ENCODE data around the gene CHCHD4. TPM values are rescaled to one million over a fixed set of nuclear protein-coding genes. Genes with fewer than 3 reads are reported as not detected.

The CHCHD4 gene
- total RNA-seq, 1 donor from 2014 or later: 9.2 TPM

DNA sequence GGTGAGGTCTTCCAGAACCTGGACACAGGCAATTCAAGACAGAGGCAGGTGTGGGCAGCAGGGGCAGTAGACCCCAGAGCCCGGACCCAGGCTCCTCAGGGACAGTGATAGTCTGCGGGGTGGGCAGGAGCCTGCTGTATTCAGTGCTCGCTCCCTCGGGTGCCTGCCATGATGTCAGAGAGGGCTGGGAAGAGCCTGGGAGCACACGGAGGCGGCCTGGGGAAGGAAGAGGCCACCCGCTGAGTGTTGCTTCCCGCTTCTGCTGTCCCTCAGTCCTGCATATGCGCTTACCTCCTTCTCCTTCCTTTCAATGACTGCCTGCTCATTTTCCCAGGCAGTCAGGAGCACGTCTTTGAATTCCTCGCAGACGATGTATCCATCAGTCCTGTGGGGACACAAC lies 22.9 kb upstream of the CHCHD4 start:
- Mint-ChIP-seq H3K36me3 (peaks cover 17% of the 10 kb centered on the region), H3K4me1 (peaks cover 21% of the 10 kb centered on the region), H3K27ac (no peak overlapping the region), H3K9me3 (no peaks in the 10 kb centered on the region), H3K4me3 (no peak overlapping the region), H3K27me3 (ENCODE audit: insufficient read depth, low read depth) (peaks cover 4% of the 10 kb centered on the region)
- Histone ChIP-seq H4K20me1 (ENCODE audit: low read depth) (no peaks in the 10 kb centered on the region), H3K79me2 (ENCODE audit: low read depth) (no peaks in the 10 kb centered on the region), H3K27me3 (no peaks in the 10 kb centered on the region), H3K4me2 (no peak overlapping the region), H3K36me3 (no peaks in the 10 kb centered on the region), H3K9ac (no peak overlapping the region), H3K9me3 (ENCODE audit: low read depth) (no peaks in the 10 kb centered on the region), H2AFZ (replicated peaks) (no peak overlapping the region), H3F3A (ENCODE audit: low read depth) (no peaks in the 10 kb centered on the region), H3K4me1 (no peaks in the 10 kb centered on the region), H3K4me3 (no peak overlapping the region), H3K27ac (no peak overlapping the region)
- DNase-seq (ENCODE audit: low spot score): no peak
- TF ChIP-seq EZH2phosphoT487 (IDR thresholded peaks at IDR 0.05): no peak
- no peak for TF ChIP-seq EZH2 (IDR thresholded peaks at IDR 0.05)
- TF ChIP-seq, protein P1, sequence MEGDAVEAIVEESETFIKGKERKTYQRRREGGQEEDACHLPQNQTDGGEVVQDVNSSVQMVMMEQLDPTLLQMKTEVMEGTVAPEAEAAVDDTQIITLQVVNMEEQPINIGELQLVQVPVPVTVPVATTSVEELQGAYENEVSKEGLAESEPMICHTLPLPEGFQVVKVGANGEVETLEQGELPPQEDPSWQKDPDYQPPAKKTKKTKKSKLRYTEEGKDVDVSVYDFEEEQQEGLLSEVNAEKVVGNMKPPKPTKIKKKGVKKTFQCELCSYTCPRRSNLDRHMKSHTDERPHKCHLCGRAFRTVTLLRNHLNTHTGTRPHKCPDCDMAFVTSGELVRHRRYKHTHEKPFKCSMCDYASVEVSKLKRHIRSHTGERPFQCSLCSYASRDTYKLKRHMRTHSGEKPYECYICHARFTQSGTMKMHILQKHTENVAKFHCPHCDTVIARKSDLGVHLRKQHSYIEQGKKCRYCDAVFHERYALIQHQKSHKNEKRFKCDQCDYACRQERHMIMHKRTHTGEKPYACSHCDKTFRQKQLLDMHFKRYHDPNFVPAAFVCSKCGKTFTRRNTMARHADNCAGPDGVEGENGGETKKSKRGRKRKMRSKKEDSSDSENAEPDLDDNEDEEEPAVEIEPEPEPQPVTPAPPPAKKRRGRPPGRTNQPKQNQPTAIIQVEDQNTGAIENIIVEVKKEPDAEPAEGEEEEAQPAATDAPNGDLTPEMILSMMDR (IDR thresholded peaks at IDR 0.05): no peak

DNA sequence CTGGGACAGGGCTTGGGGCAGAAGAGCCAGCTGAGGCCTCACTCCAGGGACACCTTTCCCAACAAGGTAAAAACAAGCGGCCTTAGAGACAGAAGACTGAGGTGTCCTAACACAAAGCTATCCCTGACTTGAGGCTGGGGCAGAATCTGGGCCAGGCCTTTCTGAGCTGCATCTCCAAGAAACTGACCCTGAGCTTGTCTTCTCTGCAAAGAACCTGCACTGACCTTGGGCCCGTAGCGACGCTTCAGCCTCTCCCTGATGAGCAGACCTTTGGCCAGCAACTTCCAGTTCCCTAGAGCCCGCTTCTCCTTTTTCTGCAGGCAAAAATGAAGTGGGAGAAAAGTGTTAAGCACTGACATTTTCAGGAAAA lies 22.4 kb upstream of the CHCHD4 start:
- H3K36me3 Mint-ChIP-seq: peaks cover 20% of the 10 kb centered on the region
- Histone ChIP-seq H3F3A (ENCODE audit: low read depth) (no peaks in the 10 kb centered on the region), H3K27ac (no peak overlapping the region)

DNA sequence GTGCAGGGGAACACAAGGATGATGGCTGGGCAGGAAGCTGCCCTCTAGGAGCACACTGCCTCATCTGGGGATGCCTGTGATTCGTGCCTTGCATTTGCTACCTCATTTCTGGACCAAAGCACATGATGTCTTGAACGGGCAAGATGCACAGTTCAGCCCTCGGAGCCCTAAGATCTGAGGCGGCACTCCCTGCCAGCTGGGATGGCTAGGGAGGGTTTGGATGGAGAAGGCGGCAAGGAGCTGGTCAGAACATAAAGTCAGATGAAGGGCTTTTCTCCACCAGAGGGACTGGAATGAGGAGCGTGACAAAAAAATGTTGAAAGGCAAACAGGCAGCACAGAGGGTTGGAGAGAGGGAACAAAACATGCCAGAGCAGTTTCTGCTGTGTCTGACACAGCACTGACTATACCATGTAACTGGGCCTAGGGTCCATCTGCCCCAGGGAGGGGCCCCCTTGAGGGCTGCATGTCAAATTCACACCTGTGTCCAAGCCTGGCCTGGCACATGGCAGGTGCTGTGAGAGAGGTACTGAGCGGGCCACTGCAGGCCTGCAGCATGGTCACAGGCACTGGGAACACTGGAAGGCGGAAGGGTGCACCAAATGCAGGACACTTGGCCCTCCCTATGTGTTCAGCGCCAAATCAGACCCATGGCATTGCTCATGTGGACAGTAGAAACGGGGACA lies 21.9 kb upstream of the CHCHD4 start:
- Histone ChIP-seq H3K4me2 (no peak overlapping the region), H2AFZ (replicated peaks) (no peak overlapping the region), H4K20me1 (ENCODE audit: low read depth) (no peaks in the 10 kb centered on the region), H3K9me3 (ENCODE audit: low read depth) (no peaks in the 10 kb centered on the region), H3K4me1 (no peaks in the 10 kb centered on the region), H3K79me2 (ENCODE audit: low read depth) (no peaks in the 10 kb centered on the region), H3F3A (ENCODE audit: low read depth) (no peaks in the 10 kb centered on the region), H3K9ac (no peak overlapping the region), H3K36me3 (no peaks in the 10 kb centered on the region), H3K4me3 (no peak overlapping the region), H3K27ac (no peak overlapping the region), H3K27me3 (no peaks in the 10 kb centered on the region)
- Mint-ChIP-seq H3K9me3 (no peaks in the 10 kb centered on the region), H3K4me3 (no peak overlapping the region), H3K27ac (no peak overlapping the region), H3K27me3 (ENCODE audit: insufficient read depth, low read depth) (peaks cover 6% of the 10 kb centered on the region), H3K4me1 (peaks cover 21% of the 10 kb centered on the region), H3K36me3 (peaks cover 25% of the 10 kb centered on the region)
- TF ChIP-seq, protein P1 (IDR thresholded peaks at IDR 0.05): no peak
- DNase-seq (ENCODE audit: low spot score): no peak

More for the DNA sequence above, 22.4 kb upstream of the CHCHD4 start:
- no peak for DNase-seq (ENCODE audit: low spot score)
- Mint-ChIP-seq H3K9me3 (no peaks in the 10 kb centered on the region), H3K27me3 (ENCODE audit: insufficient read depth, low read depth) (peaks cover 4% of the 10 kb centered on the region), H3K27ac (peak overlapping the region; percentile 90), H3K4me1 (peaks cover 21% of the 10 kb centered on the region), H3K4me3 (no peak overlapping the region)
- no peaks in the 10 kb centered on the region for H4K20me1 ChIP-seq (ENCODE audit: low read depth)
- no peaks in the 10 kb centered on the region for H3K4me1 ChIP-seq
- no peaks in the 10 kb centered on the region for H3K79me2 ChIP-seq (ENCODE audit: low read depth)
- no peak overlapping the region for H2AFZ ChIP-seq (replicated peaks)
- H3K36me3 ChIP-seq: no peaks in the 10 kb centered on the region
- no peak overlapping the region for H3K4me2 ChIP-seq
- H3K9ac ChIP-seq: no peak overlapping the region
- no peaks in the 10 kb centered on the region for H3K9me3 ChIP-seq (ENCODE audit: low read depth)
- H3K27me3 ChIP-seq: no peaks in the 10 kb centered on the region
- no peak for TF ChIP-seq EZH2 (IDR thresholded peaks at IDR 0.05)
- no peak for TF ChIP-seq EZH2phosphoT487 (IDR thresholded peaks at IDR 0.05)
- TF ChIP-seq, protein P1 (IDR thresholded peaks at IDR 0.05): no peak
- no peak overlapping the region for H3K4me3 ChIP-seq
